NCI-H774 (cell line): ENCODE data around the gene CYP3A5.

Source experiments
- DNase-seq: peaks from one replicate; lab custom pipeline; 2025; lab: John Stamatoyannopoulos, UW

The CYP3A5 gene

DNA sequence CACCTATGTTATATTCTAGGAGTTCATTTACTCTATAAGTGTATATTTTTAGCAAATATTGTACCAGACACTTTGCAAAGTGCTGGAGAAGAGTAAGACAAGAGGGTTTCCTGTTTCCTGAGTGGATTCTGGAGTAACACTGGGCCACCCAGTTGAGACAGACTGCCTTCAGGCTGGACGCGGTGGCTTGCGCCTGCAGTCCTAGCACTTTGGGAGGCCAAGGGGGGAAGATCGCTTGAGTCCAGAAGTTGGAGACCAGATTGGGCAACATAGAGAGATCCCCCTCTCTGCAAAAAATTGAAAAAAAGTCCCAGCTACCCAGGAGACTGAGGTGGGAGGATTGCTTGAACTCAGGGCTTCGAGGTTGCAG is 63.8 kb downstream of the CYP3A5 start:
- no peak for DNase-seq

DNA sequence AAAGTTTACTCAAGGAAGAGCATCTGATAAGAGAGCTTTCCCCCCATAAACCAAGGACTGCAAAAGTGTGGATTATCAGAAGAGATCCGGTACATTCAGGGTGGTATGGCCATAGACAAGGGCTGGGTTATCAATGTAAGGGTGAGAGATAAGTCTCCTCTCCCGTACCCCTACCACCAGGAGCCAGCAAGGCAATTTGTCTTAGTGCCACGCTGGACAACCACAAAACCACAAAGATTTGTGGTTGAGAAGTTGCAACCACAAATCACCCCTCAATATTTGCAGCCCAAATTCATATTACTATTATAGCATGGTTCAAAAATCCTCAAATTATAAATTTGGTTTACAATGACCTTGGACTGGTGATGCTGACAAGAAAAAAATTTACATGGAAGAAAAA is 65.3 kb downstream of the CYP3A5 start:
- no peak for DNase-seq

DNA sequence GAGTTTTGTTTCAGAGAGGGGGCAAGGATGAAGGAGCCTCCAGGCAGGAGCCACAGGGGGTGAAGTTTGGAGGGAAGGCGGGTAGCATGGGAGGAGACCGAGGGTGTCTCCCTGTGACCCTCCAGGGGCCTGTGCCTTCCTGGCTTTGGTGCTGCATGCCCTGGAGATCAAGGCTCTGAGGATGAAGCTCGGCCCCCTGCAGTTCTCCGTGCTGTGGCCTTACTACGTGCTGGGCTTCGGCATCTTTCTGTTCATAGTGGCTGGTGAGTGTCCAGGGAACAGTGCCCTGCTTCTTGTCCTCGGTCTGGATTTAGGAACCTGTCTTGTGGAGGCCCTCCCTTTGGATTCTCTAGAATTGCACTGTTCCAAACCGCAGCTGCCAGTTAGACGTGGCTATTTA is 72.2 kb downstream of the CYP3A5 start:
- no peak for DNase-seq

DNA sequence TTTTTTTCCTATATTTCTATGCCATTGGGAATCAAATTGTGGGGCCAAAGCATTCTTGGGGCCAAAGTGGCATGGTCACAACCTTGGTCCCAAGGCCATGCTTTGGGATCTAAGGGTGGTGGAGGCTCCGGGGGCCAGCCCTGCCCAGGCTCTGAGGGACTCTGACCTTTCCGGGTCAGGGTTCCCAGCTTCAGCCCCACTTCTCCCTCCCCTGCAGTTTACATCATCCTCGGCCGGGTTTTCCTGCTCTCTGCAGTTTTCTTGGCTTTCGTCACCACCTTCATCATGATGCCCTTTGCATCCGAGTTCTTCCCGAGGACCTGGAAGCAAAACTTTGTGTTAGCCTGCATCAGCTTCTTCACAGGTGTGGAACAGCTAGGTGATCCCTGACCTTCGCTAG is 73.3 kb downstream of the CYP3A5 start:
- DNase-seq: no peak

DNA sequence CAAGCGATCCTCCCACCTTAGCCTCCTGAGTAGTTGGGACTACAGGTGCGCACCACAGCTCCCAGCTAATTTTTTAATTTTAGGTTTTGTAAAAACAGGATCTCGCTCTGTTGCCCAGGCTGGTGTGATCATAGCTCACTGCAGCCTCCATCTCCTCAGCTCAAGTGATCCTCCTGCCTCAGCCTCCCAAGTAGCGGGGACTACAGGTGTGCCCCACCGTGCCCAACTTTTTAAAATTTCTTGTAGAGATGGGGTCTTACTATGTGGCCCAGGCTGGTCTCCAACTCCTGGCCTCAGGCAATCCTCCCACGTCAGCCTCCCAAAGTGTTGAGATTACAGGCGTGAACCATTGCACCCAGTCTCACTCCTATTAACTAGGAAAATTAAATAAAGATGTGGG is 74.3 kb downstream of the CYP3A5 start:
- DNase-seq: no peak

DNA sequence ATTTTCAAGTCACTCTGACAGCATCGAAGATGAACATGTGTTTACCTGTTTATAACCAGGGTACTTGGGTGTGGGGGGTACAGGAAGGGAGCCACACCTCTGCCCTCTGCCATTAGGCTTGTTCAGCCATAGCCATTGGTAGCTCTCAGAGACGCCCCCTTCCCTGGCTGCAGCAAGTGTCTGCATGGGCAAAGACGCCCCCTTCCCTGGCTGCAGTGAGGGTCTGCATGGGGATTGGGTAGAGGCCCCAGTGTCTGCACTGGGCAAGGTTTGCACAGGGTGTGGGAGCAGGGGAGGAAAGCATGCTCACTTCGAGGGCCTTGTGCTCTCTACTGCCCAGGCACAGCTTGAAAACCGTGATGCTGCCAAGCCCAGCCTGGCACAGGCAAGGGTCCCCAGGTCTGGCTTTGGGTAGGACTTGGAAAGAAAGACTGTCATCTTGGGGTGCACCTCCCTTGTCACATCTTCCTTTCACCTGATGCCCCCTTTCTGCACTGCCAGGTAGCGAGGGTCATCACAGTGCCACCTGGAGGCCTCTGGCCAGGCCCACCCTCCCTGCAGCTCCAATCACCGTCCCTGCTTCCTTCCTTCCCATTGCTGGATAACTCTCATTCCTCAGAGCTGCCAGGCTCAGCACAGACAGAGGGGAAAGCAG is 78.0 kb downstream of the CYP3A5 start:
- DNase-seq: no peak

DNA sequence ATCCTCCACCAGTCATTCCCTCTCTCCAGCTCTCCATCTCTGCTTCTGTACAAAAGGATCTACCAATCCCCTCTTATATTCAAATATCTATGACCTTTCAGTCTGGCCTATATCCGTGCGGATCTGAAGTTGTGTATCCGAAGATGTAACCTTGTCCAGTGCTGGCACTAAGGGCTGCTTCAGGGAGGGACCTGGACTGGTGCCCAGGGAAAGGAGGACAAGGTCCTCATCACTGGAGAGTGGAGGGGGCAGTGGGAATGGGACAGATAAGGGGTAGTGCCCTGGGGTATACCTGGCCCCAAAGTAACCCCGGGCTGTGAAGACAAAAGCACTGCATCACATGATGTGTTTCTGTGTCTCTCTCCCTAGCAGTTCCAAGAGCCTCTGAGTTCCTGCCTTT is 80.0 kb downstream of the CYP3A5 start:
- DNase-seq: no peak
